SU-DHL-6 (cell line): Measurements from ENCODE around the gene TPMT.

ENCODE experiments used
- EZH2phosphoT487 ChIP-seq: fragments of 200-600 bp; sonication (generic), shearing (Covaris generic); conservative IDR thresholded peaks from 2 replicates; pipeline ENCODE4 v1.6.1; 2018; ENCODE audit warnings: mild to moderate bottlenecking, antibody characterized with exemption, low read length, moderate library complexity, mixed read lengths
- TF ChIP-seq, protein P1 (sequence below): fragments of 200-600 bp; sonication (generic); IDR thresholded peaks from one replicate; pipeline ENCODE4 v1.5.1; 2017; ENCODE audit warnings: antibody characterized with exemption, mild to moderate bottlenecking, low read length, moderate library complexity; ENCODE audit not compliant: insufficient read depth, poor library complexity, severe bottlenecking

- TF ChIP-seq, protein P1, sequence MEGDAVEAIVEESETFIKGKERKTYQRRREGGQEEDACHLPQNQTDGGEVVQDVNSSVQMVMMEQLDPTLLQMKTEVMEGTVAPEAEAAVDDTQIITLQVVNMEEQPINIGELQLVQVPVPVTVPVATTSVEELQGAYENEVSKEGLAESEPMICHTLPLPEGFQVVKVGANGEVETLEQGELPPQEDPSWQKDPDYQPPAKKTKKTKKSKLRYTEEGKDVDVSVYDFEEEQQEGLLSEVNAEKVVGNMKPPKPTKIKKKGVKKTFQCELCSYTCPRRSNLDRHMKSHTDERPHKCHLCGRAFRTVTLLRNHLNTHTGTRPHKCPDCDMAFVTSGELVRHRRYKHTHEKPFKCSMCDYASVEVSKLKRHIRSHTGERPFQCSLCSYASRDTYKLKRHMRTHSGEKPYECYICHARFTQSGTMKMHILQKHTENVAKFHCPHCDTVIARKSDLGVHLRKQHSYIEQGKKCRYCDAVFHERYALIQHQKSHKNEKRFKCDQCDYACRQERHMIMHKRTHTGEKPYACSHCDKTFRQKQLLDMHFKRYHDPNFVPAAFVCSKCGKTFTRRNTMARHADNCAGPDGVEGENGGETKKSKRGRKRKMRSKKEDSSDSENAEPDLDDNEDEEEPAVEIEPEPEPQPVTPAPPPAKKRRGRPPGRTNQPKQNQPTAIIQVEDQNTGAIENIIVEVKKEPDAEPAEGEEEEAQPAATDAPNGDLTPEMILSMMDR: no peak
- TF ChIP-seq EZH2phosphoT487: no peak
Observed at GRCh38 chr6:18078866-18079265, 76.0 kb downstream of the TPMT start.
